GM19467 (cell line): ENCODE measurements around the gene ACOX2.

Experiments used
- ATAC-seq: cut with Tn5 transposase; IDR thresholded peaks from one replicate; pipeline ENCODE4 v1.9.1; 2021; ENCODE audit warnings: mild to moderate bottlenecking, moderate library complexity; ENCODE audit not compliant: unreplicated experiment

Gene ACOX2

DNA sequence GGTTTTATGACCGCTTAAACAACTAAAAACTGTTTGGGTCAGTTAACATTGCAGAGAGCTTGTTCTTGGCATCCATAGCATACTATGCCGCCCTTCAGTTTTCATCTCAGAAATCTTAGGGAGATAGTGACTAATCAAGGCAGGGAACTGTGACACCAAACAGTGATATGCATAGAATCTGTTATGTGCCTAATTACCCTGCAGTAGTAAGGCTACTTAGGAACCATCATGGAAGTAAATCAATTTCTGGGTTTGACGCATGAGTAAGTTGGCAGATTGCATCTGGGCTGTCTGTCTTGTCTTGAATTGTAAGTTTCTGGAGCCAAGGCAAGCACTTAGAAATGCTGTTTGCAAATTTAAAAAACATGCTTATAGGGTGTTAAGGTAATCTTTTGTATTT lies 22.6 kb downstream of the ACOX2 start:
- no peak for ATAC-seq

DNA sequence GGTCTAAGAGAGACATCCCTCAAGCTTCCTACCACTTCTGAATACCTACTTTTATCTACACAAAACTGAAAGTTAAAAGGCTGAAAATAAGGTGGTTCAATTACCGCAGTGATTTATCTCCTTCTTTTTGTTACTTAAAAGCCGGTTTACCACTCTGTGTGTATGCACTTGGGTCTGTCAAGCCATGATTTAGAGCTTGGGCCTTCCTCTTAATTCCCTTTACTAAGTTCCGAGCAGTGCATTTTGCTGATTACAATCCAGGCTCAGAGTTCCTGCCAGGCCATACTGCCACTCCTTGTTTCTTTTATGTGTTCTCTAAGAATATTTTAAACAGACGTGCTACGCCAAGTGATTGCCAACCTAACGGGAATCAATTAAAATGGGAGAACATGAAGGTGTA lies 28.6 kb downstream of the ACOX2 start:
- no peak for ATAC-seq

DNA sequence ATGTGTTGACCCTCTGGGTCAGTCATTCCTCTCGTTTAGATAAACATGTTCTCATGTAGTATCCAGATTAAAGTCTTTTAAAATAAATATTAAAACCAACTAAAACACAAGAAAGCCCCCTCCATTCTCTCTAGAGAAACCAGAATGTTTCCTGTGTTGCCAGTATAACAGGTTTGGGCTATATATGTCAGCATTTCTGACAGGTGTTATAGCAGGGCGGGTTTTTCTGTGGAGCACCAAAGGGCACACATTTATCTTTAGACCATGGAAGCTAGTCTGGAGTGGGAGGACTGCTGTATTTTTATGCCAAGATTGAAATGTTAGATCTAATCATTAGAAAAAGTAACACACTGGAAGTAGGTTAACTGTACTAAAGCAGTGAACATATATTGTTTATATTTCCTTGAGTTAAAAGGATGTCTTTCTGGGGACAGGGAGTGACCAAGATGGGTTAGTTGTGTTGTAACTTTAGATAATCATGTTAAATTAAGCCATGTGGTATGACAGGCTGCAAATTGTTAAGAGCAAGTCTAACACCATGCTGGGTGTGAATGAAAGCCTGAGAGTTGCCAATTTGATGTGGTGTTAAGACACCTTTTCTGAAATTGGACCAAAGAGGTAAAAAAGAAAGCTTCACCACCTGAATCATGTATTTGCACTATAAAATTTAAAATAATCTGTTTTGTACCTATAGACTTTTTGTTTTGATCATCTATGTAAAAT lies 29.5 kb downstream of the ACOX2 start:
- ATAC-seq, result no peak

DNA sequence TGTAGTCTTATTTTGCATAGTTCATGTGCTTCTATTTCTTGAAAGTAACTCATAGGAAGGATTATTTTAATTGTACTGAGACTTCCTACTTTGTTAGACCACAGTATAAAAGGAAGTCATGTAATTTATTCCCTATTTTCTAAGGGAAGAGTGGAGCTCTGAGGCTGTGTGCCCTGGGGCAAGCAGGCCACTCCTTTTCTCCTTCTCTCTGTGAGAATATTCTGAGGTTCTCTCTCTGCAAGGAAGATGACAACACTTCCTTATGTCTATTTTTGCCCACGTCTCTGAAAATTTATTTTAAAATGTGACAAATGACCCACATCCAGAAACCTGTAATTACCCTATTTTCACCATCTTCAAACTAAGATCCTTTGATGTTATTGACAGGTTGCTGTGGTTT lies 34.1 kb downstream of the ACOX2 start:
- no peak for ATAC-seq

DNA sequence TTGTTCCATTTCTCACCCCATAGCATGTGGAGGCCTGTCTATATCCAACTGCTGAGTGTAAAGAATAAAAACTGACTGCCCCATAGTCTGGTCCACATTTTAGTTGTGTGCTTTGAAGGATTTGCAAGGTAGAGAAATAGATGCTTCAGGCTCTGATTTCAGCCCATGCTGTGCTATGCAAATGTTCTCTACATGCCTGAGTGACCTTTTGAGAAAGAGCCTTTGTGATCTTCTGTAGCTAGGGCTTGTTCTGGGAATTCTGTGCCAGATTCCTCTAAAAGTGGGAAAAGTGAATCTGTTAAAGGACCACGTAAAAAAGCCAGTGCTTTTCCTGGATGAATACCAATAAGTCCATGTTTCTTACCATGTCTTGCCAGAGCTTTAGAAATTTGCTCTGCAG lies 39.9 kb downstream of the ACOX2 start:
- ATAC-seq, result no peak

DNA sequence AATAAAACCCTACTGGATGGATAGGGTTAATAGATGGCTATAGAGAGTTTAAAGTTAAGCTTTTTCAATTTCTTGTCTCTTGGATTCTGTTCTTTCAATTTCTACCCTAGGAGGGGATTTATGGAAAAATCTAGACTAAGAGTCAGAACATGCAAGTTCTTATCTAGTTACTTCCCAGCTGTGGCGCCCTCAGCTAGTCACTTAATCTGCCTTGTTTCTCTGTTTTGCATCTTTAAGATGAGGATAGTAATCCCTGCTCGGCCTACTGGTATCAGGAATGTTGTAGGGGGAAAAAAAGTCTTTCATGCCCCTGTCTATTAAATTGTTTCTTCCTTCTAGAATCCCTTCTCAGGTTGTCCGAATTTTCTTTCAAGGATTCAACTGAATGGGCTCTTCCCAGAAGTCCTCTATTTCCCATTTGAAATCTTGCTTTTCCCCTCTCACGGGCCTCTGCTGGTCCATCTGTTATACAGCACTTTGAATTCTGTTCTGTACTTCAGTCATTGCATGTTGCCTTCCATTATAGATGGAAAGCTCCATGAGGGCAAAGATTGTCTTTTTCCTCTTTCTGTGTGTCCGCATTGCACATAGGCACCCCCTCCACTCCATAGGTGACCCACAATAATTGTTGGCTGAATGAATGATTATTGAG lies 40.7 kb downstream of the ACOX2 start:
- ATAC-seq, result no peak

DNA sequence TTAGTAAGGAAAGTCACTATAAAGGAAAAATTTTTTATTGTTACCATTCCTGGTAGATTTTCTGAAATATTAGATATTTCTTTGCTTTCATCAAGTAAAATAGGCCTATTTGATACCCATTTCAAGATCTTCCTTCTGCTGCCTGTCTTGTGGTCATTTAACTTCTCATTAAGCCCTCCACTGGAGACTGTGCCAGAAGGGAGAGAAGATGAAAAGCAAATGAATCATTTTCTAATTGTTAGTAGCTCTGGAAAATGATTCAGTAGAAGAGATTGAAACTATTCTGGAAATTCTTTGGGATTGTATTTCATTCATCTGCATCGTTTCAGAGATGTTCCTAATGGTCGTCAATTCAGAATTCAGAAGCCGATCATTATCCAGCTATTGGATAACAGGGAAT lies 41.9 kb downstream of the ACOX2 start:
- ATAC-seq, result no peak

DNA sequence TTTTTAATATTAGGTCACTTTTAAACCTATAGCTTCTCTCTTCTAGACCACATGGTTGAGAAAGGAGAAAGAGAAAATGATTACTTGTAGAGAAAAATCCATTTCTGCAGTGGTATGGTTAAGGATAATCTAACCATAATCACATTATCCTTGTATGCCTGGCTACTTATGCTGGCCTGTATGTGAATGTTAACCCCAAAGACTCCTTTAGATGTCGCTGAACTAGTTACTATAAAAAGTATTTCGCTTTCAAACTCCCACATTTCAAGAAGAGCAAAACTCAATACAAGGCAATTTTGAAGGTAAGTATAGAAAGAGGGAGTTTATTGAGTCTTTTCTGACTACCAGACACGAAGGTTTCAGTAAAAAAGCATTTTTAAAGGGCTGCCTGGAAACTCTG lies 42.9 kb downstream of the ACOX2 start:
- no peak for ATAC-seq

DNA sequence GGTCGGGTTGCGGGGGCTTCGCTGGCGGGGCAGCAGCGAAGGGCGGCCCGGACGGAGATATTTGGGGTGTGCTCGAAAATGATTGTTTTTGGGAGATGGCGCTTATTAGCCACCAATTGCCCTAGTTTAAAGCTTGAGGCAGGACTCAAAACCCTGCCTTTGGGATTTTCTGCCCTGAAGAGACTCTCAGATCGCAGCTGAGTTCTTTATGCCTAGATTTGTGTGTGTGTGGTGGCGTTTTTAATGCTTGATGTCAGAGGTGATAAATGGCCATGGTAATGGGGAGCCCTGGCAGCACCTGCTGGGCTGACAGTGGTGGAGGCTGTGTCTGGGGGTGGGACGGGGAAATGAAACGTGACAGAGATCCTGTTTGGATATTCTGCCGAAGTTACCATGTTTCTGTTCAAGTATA lies 44.5 kb downstream of the ACOX2 start:
- no peak for ATAC-seq

DNA sequence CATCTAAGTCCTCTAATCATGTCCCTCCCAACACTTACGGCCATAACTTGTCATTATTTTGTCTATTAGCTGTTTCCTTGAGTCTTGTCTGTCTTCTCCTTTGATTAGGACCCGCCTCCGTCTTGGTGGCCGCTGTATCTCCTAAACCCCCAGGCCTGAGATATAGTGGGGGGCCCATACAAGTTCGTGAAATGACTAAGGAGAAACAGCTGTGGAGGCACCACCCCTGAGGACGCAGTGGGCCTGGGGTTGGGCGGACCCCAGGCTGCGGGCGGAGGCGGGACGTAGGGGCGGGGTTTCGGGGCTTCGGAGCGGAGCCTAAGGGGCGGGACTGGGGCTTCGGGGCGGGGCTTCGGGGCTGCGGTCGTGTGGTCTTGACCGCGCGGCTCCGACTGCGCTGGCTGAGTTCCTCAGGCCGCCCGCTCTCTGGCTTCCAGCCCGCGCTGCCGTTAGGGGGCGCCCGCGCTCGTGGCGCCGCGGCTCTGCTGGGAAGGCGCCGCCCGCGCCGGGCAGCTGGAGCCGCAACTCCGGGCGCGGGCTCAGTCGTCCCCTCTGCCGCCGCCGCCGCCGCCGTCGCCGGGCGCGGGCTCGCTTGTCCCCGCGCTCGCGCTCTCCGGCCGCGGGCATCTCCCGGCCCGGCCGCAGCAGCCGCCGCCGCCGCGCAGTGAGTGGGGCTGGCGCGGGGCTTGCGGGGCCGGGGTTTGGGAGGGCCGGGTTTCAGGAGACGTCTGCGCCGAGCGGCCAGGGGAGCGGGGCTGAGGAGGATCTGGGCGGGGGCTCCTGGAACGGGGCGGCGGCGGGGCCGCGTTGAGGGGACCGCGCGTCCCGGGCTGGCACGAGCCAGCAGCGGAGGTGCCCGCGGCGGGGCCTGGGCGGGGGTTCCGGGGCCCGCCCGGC lies 45.2 kb downstream of the ACOX2 start, which contains the start of gene KCTD6:
KCTD6 (plus strand) TSS at position 591 of the 897 bp plus-strand sequence. CDS start 6,660 bp downstream, outside the sequence.
- ATAC-seq, result peak; percentile 92

DNA sequence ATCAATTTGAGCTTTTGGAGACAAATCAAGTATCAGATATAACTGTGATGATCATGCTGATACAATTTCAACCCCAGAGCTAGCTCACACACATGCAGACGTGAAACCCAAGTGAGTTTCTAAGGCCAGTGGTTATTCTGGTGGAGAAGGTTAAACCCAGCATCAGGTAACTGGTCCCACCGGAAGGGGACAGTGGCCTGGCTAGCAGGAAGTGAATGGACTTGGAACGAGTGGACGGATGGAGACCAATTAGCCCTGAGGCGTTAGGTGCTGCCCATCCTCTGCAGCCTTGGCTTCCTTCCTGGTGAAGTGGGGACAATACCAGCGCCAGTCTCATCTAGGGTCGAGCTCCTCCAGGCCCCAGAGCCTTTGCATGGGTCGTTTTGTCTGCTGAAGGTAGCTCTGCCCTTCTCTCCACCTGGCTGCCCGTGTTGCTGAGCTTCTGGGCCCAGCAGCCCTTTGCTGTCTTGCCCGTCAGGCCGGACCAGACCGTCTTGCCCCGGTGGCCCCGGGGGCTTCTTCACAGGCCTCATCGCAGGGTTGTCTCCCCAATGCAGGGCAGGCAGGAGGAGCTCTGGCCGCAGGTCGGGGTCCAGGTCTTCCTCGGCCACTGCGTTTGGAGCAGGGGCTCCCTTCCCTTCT lies 46.0 kb downstream of the ACOX2 start:
- no peak for ATAC-seq

DNA sequence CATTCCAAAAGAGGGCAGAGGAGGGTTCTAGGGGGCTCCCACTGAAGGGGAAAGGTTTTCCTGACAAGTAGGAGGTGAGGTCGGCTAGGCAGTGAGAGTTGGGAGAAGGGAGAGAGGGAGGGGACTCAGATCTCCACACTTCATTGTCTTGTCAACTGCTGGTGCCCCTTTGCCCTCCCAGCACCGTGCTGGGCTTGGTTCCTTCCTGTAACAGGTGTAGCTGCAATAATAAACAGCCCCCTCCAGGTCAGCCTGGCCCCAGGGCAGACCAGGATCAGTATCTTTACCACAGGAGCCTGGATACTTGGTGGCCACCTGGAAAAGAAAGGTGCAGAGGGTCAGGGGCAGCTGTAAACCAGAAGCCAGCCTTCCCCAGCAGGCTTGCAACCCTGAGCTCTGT lies 48.0 kb downstream of the ACOX2 start:
- no peak for ATAC-seq

DNA sequence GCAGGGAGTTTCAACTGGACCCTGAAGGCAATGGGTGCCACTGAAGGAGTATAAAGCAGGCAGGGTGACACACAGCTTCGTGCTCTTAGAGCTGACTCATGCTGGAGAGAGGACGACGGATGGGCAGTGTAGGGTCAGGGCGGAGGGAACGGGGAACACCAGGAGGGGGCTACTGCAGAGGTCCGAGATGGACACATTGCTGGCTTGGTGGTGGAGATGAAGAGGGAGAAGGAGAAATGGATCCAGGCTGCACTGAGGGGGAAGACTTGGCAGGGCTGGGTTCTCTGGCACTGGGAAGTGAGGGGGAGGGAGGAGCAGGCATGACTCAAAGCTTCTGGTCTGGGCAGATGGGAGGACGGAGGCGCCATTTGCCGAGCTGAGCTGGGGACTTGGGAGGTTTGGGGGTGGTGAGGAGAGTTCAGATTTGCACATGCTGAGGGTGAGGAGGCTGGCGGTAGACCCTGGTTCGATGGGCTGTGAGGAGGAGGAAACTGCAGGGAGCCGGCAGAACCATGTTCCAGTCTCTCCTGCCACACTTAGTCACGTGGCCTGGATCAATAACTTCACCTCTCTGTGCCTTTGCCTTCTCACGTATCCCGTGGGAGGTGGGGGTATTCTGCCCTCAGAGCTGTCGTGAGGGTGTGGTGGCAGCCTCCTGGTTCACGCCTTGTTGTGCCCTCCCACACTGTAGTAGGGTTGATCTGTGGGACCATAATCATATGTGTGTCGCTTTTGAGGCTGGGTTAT lies 49.7 kb downstream of the ACOX2 start:
- ATAC-seq, result no peak

DNA sequence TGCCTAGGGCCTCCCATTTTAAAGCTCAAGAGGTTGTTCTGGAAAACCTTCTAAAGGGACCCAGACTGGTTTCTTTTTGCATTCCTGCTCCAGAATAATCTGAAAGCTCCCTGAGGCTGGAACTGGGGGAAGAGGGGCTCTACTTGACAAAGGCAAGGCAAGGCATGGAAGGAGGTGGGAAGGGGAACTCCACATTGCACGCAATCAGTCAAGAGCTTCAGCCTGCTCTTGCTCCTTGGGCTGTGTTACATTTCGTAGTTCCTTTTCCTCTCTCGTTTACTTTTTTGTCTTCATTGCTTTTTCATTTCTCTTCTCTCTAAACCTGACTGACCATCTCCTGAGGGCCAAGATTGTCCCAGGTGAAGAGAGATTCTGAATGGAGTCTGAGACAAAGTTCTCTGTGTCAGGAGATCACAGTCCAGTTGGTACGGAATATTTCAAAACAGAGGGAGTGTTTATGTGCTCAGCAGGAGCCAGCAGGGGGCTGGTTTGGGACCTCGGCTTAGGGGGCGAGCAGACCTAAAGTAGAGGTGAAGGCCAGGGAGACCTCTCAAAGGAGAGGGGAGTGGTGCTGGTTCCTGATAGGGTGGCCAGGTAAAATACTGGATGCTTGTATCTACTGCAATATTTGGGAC lies 51.1 kb downstream of the ACOX2 start:
- ATAC-seq, result no peak

DNA sequence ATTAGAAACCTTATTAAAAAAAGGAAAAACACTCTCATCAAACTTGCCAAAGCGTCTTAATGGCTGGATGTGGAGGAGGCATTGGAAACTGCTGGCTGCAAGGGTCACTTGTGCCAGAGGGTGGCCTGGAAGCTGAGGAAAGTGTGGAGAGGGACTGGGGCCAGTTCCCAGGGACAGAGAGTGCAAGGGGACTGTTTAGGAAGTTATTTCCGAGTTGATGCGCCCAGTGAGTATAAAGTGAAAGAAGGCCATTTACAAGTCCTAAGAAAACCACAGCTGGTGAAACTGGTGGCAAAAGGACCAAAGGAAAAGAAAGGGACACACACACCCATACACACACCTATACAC lies 52.3 kb downstream of the ACOX2 start:
- ATAC-seq, result no peak

DNA sequence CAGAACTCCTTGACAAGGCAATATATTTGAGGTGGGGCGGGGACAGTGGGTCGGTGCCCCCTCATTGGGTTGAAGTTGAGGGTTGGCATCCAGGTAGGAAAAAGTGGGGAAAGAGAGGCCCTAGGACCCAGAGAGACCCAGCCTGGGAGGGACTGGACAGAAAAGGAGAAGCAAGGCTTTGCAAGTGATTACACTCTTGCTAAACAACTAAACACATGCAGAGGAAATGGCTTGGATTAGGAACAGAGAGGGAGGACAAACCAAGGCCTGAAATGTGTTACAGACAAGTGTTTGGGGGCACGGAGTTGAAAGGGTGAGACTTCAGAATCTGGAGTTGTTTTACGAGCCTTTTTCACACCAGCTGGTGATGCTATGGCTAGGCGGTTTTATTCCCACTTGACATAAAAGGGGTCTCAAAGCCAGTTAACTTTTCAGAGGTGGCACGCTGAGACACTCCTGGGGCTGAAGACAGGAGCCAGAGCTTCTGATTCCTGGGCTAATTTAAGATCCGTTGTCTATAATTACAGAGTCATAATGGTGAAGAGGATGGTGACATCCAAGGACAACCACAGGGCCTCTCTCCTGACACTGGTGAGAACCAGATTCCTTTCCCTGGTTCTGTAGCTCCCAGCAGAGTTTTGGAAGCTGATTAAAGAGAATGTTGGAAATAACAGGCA lies 52.8 kb downstream of the ACOX2 start:
- ATAC-seq, result no peak

DNA sequence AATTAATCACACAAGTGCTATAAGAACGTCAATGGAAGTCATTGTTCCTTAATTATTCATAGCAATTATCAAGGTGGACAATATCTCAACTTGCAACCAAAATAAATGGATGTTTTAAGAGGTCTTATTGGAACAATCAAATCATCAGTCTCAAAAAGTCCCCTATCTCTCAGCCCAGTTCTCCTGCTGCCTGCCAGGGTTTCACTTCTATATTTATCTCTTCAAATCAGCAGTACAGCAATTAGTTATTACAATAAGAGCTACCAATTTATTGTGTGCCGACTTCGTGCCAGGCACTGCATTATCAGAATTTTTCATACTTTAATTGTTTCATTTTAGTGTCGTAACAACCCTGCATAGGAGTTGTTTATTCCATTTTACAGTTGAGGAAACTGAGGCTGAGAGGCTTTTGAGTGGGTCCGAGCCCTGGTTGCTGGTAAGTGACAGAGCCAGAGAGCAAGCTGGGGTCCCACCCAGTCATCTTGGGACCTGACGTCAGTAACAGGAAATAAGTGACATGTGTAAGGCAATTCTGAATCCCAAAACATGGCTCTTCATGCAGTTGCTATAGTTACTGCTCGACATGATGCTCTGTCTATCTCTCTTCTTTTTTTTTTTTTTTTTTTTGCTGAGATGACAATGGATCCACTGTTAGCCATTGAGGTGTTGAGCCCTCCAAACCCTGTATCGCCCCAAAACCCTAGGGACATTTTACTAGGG lies 53.9 kb downstream of the ACOX2 start:
- ATAC-seq, result no peak

DNA sequence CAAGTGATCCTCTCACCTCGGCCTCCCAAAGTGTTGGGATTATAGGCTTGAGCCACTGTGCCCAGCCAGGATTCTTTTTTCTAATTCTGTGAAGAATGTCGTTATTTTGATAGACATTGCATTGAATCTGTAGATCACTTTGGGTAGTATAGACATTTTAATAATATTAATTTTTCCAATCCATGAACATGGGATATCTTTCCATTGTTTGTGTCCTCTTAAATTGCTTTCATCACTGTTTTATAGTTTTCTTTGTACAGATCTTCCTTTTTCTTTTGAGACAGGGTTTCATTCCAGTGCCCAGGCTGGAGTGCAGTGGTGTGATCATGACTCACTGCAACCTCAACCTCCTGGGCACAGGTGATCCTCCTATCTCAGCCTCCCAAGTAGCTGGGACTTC lies 56.7 kb downstream of the ACOX2 start:
- no peak for ATAC-seq

DNA sequence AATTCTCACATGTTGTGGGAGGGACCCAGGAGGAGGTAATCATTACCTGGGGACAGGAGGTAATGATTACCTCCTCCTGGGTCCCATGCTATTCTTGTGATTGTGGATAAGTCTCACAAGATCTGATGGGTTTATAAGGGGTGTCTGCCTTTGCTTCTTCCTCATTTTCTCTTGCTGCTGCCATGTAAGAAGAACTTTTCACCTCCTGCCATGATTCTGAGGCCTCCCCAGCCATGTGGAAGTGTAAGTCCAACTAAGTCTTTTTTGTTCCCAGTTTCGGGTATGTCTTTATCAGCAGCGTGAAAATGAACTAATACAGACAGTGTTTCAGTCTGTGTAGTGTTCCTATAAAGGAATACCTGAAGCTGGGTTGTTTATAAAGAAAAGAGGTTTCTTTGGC lies 58.2 kb downstream of the ACOX2 start:
- ATAC-seq, result no peak
